SK-N-MC (cell line): ENCODE results near the gene ANK3.

ENCODE experiments used
- DNase-seq: peaks from one replicate; pipeline ENCODE4 v3.0.0-alpha.2; 2011; ENCODE audit warnings: low read depth, low spot score
- H3K27ac ChIP-seq: fragments of 200-600 bp; sonication (generic); 2 replicates; pipeline ENCODE4 v1.5.1; 2016; ENCODE audit warnings: mixed run types
- H3K36me3 ChIP-seq: fragments of 200-600 bp; sonication (generic); 2 replicates; pipeline ENCODE4 v1.6.1; 2017; ENCODE audit warnings: antibody characterized with exemption, low read length, mixed read lengths; ENCODE audit not compliant: insufficient read depth
- H3K4me3 ChIP-seq: fragments of 200-600 bp; sonication (generic); 2 replicates; pipeline ENCODE4 v1.5.1; 2016
- H3K9ac ChIP-seq: fragments of 200-600 bp; sonication (generic); 2 replicates; pipeline ENCODE4 v1.8.0; 2017; ENCODE audit warnings: mixed run types, mixed read lengths; ENCODE audit not compliant: insufficient read length
- H3K9me3 ChIP-seq: fragments of 200-600 bp; sonication (generic); 2 replicates; pipeline ENCODE4 v1.6.1; 2017; ENCODE audit warnings: low read depth, mild to moderate bottlenecking, antibody characterized with exemption, low read length, moderate library complexity, mixed read lengths
- EZH2 ChIP-seq: fragments of 200-600 bp; sonication (generic); IDR thresholded peaks from one replicate; pipeline ENCODE4 v1.6.1; 2017; ENCODE audit warnings: antibody characterized with exemption
- FOXP2 ChIP-seq: optimal IDR thresholded peaks from 2 replicates; pipeline ENCODE3; 2011; ENCODE audit warnings: mild to moderate bottlenecking, moderate library complexity; ENCODE audit not compliant: insufficient read depth; ENCODE audit errors: extremely low read length, control extremely low read depth
- POLR2AphosphoS5 ChIP-seq: IDR thresholded peaks from 2 replicates; pipeline ENCODE4 v1.6.1; 2012; ENCODE audit warnings: mild to moderate bottlenecking, low read depth, low read length, borderline replicate concordance

Gene ANK3

DNA sequence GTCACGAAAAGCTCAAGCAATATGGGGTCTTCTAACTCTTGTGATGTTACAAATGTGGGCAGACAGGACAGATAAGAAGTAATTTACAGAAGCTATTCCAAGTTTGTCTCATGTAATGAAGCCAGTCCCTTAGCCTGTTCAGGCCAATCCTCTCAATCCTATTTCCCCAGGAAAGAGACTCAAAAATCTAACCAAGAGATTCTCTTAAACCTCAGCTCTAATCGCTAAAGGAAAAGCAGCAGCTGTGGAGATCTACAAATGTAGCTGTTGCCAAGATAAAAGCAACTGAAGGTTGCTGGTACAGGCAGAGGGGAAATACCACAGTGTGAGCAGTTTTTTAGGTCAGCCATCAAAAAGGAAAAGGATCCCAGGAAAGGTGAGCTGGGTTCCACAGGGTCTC is 39.3 kb downstream of the ANK3 start:
- no peaks in the 10 kb centered on the region for H3K9me3 ChIP-seq
- TF ChIP-seq EZH2 (no peak), FOXP2 (no peak), POLR2AphosphoS5 (no peak)
- no peaks in the 10 kb centered on the region for H3K36me3 ChIP-seq
- no peak for DNase-seq
- H3K4me3 ChIP-seq = no peak overlapping the region
- H3K27ac ChIP-seq = no peak overlapping the region
- H3K9ac ChIP-seq = no peak overlapping the region

DNA sequence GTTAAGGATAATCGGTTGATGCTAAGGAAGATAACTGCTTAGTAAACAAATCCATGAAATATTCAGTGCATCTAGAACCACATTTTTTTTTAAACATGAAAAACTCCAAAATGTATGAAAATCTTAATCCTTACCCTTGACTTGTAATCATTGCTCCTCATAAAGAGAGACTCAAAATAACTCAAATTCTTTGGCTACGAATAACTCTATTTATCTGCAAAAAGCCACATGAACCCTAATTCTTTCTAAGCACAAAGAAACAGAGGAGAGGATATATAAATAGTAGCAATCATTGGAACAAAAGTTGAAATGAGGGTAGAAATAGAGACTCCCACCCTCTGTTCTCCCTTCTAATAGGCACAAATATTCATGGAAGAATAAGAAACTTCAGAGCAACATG is 40.2 kb downstream of the ANK3 start:
- TF ChIP-seq FOXP2 (no peak), POLR2AphosphoS5 (no peak), EZH2 (no peak)
- no peak overlapping the region for H3K9ac ChIP-seq
- DNase-seq = no peak
- H3K27ac ChIP-seq = no peak overlapping the region
- H3K9me3 ChIP-seq = no peaks in the 10 kb centered on the region
- no peaks in the 10 kb centered on the region for H3K36me3 ChIP-seq
- no peak overlapping the region for H3K4me3 ChIP-seq

DNA sequence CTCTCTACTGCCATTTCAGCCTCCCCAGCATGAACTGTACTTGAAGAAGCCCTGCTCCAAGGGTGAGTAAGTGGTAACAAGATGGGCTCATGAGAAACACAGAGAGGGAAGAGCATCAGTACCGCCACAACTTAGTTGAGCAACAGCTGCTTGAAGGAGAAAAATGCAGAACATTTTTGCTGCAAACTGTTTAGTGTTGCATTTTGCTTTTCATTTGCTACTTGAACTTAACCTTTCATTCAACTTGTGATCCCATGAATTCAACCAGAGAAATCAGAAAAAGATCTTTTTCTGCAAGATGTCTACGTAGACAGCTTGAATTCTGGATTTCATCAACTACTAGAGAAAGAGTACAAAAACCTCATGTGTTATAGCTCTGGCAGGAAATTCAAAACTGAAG is 40.7 kb downstream of the ANK3 start:
- H3K27ac ChIP-seq = no peak overlapping the region
- no peak for TF ChIP-seq FOXP2
- H3K36me3 ChIP-seq = no peaks in the 10 kb centered on the region
- no peak for DNase-seq
- no peak overlapping the region for H3K4me3 ChIP-seq
- H3K9me3 ChIP-seq = no peaks in the 10 kb centered on the region
- H3K9ac ChIP-seq = no peak overlapping the region

DNA sequence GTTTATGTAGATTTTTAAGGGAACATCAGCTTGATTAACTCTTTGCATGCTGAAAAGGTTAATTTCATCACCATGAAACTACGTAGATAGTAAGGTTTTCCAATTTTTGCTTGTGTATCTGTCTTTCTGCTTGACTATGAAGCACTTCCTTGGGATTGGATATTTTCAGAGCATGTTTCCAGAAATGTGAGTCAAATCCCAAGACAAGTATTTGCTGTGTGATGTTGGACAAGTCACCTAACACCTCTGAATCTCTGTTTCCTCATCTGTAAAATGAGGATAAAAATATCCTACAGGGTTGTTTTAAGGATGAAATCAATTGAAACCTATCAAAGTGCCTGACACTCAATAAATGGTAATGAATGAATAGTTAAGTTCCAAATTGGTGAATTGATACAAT is 42.4 kb downstream of the ANK3 start:
- H3K9ac ChIP-seq = no peak overlapping the region
- TF ChIP-seq POLR2AphosphoS5 = no peak
- TF ChIP-seq EZH2 = no peak
- TF ChIP-seq FOXP2 = no peak
- no peak overlapping the region for H3K27ac ChIP-seq
- no peak overlapping the region for H3K4me3 ChIP-seq
- H3K9me3 ChIP-seq = no peaks in the 10 kb centered on the region
- H3K36me3 ChIP-seq = no peaks in the 10 kb centered on the region
- DNase-seq = no peak

DNA sequence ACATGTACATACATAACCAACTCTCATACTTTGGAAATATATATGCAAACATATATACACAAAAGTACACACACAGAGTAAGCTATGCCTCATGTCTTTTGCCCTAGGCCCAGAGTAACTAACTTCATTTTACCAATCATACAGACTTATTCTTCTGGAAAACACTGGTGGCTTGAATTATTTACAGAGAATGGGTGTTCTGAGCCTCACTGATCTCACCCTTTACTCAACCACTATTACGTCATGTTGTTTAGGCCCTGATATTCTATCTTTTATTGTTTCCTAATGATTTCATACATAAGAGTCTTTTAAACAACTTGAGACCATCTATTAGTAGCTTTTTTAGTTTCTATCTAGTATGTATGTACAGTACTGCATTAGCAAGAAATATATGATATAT is 43.0 kb downstream of the ANK3 start:
- no peak overlapping the region for H3K4me3 ChIP-seq
- H3K9me3 ChIP-seq = no peaks in the 10 kb centered on the region
- H3K27ac ChIP-seq = no peak overlapping the region
- H3K36me3 ChIP-seq = no peaks in the 10 kb centered on the region
- no peak overlapping the region for H3K9ac ChIP-seq
- TF ChIP-seq FOXP2 (no peak), EZH2 (no peak), POLR2AphosphoS5 (no peak)
- no peak for DNase-seq

DNA sequence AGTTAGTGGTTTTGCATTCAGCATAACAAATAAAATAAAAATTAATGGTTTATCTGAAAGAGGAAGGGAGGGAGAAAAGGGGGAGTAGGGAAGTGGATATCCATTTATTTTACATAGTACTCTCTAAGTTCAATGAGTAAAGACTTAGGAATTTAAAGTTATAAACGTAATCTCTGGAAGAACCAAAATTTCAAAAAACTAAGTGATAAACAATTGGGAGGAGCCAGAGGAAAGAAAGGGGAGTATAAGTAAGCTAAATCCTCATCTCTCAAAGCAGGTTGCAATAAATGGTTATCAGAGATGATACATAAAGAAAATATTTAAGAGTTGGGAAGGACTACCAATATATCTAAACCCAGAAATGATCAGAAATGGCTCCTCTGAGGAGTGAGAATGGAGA is 46.4 kb downstream of the ANK3 start:
- no peak overlapping the region for H3K4me3 ChIP-seq
- H3K9ac ChIP-seq = no peak overlapping the region
- TF ChIP-seq EZH2 (no peak), FOXP2 (no peak), POLR2AphosphoS5 (no peak)
- H3K36me3 ChIP-seq = no peaks in the 10 kb centered on the region
- H3K9me3 ChIP-seq = no peaks in the 10 kb centered on the region
- no peak overlapping the region for H3K27ac ChIP-seq
- no peak for DNase-seq

DNA sequence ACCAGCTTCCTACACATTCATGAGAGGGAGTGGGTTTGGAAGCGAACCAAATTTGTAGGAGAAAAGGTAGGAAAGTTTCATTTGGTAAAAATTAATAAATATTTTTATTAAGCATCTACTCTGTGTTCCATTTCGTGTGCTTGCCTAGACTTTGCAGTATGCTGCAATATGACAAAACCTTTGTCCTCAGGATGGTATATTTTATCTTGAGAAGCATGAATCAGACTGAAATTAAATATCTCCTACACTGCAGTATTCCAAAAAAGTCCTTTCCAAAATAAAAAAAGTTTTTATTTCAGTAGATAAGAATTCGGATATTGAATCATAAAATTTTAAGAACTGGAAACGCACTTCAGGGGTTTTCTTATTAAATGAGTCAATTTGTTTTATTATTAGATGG is 47.7 kb downstream of the ANK3 start:
- TF ChIP-seq POLR2AphosphoS5 = no peak
- no peak for TF ChIP-seq EZH2
- Histone ChIP-seq H3K9me3 (no peaks in the 10 kb centered on the region), H3K4me3 (no peak overlapping the region), H3K27ac (no peak overlapping the region), H3K9ac (no peak overlapping the region), H3K36me3 (no peaks in the 10 kb centered on the region)
- no peak for DNase-seq

DNA sequence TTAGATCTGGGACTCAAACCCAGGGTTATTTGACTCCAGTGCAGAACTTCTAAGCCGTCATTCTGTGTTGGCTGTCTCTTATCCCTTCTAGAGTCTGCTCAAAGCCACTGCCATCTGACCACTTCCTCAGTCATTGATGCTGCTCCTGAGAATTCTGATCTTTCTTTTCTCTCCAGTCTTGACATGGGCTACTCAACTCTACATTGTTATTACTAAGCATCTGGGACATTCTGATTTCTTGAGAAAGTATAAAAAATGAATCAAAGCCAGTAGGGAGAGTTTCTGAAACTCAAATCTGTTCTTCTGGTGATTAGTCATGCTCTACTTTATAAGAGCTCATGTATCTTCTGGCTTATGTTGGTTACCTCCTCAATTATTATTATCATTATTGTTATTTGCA is 48.7 kb downstream of the ANK3 start:
- H3K27ac ChIP-seq = no peak overlapping the region
- H3K9ac ChIP-seq = no peak overlapping the region
- H3K9me3 ChIP-seq = no peaks in the 10 kb centered on the region
- no peaks in the 10 kb centered on the region for H3K36me3 ChIP-seq
- TF ChIP-seq FOXP2 (no peak), EZH2 (no peak), POLR2AphosphoS5 (no peak)
- no peak for DNase-seq
- no peak overlapping the region for H3K4me3 ChIP-seq

DNA sequence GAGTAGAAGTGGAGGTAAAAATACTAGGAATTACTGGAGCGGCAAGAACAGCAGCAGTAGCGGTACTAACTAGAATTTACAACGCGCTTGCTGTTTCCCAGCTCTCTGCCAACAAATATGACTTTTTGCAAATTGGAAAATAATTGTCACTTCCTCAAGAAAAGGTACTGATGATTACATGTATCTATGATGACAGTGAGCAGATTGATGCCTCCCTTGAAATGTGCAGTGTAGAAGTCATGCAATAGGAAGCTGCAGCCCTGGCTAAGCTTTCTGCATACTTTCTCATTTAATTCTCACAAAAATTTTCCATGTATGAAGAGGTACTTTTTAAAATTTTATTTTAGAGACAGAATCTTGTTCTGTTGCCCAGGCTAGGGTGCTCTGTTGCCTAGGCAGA is 49.9 kb downstream of the ANK3 start:
- no peaks in the 10 kb centered on the region for H3K36me3 ChIP-seq
- no peaks in the 10 kb centered on the region for H3K9me3 ChIP-seq
- no peak overlapping the region for H3K9ac ChIP-seq
- DNase-seq = no peak
- H3K27ac ChIP-seq = no peak overlapping the region
- TF ChIP-seq POLR2AphosphoS5 = no peak
- no peak overlapping the region for H3K4me3 ChIP-seq

DNA sequence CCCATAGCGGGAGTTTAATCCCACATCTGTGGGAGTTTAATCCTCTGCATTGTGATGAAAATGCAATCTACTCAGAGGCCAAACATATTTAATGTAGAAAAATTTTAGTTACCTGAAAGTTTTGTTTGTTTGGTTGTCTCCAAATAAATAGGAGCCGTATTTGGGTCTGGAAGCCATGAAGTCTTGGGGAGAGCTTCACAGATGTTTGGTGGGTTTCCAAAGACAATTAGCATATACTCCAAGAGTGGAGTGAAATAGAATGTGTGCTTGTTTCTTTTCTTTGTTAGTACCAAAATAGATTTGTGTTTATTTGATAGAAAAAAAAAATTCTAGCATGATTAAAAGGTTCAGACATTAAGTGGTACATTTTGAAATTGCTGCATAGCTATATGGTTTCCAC is 50.9 kb downstream of the ANK3 start:
- TF ChIP-seq FOXP2 (no peak), EZH2 (no peak), POLR2AphosphoS5 (no peak)
- no peak for DNase-seq
- H3K27ac ChIP-seq = no peak overlapping the region
- H3K9me3 ChIP-seq = no peaks in the 10 kb centered on the region
- H3K36me3 ChIP-seq = no peaks in the 10 kb centered on the region
- H3K9ac ChIP-seq = no peak overlapping the region
- no peak overlapping the region for H3K4me3 ChIP-seq
